Measurements from ENCODE around the gene RASGRF1.

Gene RASGRF1

DNA sequence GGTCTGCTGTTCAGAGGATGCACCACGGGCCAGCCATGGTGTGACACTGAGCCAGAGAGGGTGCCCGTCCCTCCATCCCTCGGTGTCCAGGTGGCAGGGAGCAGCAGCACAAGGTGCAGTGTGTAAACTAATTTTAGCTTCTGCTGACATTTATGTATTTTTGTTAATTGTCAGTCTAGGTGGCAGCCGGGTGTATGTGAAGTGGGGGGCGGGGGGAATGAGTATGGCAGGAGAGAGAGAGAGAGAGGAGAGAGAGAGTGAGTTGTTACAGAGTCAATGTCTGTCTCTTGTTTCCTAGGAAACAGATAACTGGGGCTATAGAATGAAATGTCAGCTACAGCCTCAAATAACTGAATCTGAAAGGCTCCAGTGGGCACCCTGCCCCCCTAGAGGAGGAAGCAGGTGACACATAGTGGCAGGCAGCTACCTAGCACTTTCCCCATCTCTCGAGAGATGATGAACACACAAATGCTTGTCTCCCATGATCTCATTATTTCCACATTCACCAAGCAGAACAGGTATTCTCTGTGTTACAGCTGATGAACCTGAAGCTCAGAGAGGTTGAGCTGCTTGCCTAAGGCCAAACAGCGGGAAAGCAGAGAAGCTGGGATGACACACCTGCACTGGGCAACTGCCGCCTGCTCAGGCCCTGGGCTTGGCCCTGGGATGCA, 24.7 kb downstream of the RASGRF1 start:
- TF ChIP-seq, protein P1, sequence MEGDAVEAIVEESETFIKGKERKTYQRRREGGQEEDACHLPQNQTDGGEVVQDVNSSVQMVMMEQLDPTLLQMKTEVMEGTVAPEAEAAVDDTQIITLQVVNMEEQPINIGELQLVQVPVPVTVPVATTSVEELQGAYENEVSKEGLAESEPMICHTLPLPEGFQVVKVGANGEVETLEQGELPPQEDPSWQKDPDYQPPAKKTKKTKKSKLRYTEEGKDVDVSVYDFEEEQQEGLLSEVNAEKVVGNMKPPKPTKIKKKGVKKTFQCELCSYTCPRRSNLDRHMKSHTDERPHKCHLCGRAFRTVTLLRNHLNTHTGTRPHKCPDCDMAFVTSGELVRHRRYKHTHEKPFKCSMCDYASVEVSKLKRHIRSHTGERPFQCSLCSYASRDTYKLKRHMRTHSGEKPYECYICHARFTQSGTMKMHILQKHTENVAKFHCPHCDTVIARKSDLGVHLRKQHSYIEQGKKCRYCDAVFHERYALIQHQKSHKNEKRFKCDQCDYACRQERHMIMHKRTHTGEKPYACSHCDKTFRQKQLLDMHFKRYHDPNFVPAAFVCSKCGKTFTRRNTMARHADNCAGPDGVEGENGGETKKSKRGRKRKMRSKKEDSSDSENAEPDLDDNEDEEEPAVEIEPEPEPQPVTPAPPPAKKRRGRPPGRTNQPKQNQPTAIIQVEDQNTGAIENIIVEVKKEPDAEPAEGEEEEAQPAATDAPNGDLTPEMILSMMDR (IDR thresholded peaks at IDR 0.05; ENCODE audit: control extremely low read depth, extremely low read depth, low read depth, missing control alignments), result no peak
- ChIA-PET CTCF (interaction anchor here (1.0 kb wide), 1 partner anchor 10 kb away, joined by 3 read pairs; no protein-coding TSS in a partner anchor), POLR2A (no interaction called here)
- no peak for DNase-seq (ENCODE audit: extremely low spot score)

DNA sequence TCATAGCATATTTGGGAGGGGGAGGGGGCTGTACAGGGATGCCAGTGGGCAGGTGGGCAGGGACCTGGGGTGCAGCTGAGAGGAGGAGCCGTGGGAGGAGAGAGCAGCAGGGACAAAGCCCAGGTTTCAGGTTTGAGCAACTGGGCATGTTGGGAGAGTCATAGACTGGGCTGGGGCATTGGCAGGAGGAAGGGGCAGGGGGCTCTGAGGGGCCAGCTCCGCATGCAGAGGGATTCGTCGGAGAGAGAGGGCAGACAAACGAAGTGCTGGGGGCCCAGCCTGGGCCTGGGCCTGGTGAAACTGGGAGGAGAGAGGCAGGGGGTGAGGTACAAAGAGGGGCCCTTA, 25.2 kb downstream of the RASGRF1 start:
- TF ChIP-seq, protein P1 (IDR thresholded peaks at IDR 0.05; ENCODE audit: control extremely low read depth, extremely low read depth, low read depth, missing control alignments), result no peak
- POLR2A ChIA-PET, result interaction anchor here (0.6 kb wide), 1 partner anchor 25 kb away, joined by 3 read pairs; no protein-coding TSS in a partner anchor
- CTCF ChIA-PET, result no interaction called here
- no peak for DNase-seq (ENCODE audit: extremely low spot score)

DNA sequence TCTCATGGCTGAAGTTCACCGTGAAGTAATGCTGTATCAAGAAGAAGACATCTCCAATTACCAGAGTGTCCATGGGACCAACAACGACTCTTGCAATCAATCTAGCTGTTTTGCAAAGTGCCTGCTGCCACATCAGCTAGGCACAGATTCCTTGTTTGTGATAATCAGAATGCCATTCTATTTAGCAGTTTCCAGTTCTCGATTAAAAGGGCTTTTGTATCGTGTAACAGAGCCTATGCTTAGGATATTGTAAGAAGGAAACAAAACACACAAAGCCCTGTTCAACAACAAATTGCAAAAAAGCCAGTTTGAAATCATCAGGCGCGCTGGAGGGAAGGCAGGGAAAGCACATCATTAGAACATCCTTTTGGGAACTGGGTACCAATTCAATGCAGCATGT, 26.1 kb downstream of the RASGRF1 start:
- TF ChIP-seq, protein P1 (IDR thresholded peaks at IDR 0.05; ENCODE audit: control extremely low read depth, extremely low read depth, low read depth, missing control alignments), result no peak
- no peak for DNase-seq (ENCODE audit: extremely low spot score)
- ChIA-PET CTCF (no interaction called here), POLR2A (interaction anchor here (0.6 kb wide), 1 partner anchor 24 kb away, joined by 3 read pairs; no protein-coding TSS in a partner anchor)

DNA sequence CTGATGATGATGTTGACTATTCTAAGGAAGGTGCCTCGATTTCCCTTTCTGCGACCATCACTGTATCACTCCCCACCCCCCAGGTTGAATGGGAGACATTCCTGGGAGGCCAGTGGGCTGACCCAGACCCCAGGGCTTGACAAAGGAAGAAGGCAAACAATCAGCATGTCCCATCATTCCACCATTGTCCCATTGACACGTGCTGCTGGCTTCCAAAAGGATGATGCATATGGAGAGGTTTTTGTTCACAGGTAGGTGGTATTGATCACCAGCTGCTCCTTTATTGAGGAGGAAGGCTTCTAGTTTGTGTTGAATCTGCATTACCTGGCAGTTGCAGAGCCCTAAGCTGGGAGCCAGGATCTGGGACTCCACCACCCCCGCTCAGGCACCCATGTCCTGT, 30.4 kb downstream of the RASGRF1 start:
- ChIA-PET POLR2A (no interaction called here), CTCF (interaction anchor here (1.3 to 1.9 kb wide), 2 partner anchors 13 to 124 kb away, joined by 3 to 6 read pairs; no protein-coding TSS in a partner anchor)
- no peak for DNase-seq (ENCODE audit: extremely low spot score)
- TF ChIP-seq, protein P1 (IDR thresholded peaks at IDR 0.05; ENCODE audit: control extremely low read depth, extremely low read depth, low read depth, missing control alignments), result no peak

DNA sequence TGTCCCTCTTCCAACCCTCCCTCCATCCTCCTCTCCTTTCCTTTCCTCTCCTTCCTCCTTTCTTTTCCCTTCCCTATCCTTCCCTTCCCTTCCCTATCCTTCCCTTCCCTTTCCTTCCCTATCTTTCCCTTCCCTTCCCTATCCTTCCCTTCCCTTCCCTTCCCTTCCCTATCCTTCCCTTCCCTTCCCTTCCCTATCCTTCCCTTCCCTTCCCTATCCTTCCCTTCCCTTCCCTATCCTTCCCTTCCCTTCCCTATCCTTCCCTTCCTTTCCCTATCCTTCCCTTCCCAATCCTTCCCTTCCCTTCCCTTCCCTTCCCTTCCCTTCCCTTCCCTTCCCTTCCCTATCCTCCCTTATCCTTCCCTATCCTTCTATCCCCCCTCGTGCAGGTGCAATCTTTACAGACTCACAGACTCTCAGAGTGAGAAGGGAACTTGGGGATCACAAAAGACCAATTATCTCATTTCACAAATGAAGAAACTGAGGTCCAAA, 31.5 kb downstream of the RASGRF1 start:
- ChIA-PET POLR2A (no interaction called here), CTCF (interaction anchor here (1.3 kb wide), 1 partner anchor 12 kb away, joined by 3 read pairs; no protein-coding TSS in a partner anchor)
- TF ChIP-seq, protein P1 (IDR thresholded peaks at IDR 0.05; ENCODE audit: control extremely low read depth, extremely low read depth, low read depth, missing control alignments), result no peak
- no peak for DNase-seq (ENCODE audit: extremely low spot score)

DNA sequence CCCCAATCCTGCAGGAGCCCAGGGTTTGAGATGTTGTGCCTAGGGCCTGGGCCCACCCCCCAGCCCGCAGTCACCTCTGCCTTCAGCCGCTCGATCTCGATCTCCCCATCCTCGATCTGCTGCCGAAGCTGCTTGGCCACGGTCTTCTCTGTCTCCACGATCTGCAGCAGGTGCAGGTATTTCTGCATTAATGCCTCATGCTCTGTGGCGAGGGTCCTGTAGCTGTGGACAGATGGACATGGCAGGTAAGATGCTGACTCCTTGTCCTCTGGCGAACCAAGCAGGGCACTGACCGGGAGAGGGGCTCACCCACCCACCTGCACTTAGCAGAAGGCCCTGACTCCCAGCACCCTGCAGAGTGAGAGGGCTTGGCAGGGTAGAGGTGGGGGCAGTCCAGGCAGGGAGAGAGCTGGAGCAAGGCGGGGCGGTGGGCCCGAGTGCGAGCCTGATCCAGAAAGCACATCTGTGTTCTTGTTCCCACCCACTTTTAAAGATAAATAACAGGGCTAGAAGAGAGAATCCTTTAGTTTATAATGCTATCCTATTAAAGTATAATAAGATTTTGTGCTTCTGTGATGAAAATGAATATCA, 32.2 kb downstream of the RASGRF1 start:
- no peak for DNase-seq (ENCODE audit: extremely low spot score)
- ChIA-PET POLR2A (no interaction called here), CTCF (interaction anchor here (1.6 to 2.0 kb wide), 2 partner anchors 10 to 30 kb away, joined by 4 to 7 read pairs; no protein-coding TSS in a partner anchor)
- TF ChIP-seq, protein P1 (IDR thresholded peaks at IDR 0.05; ENCODE audit: control extremely low read depth, extremely low read depth, low read depth, missing control alignments), result no peak
